SK-N-SH (cell line): ENCODE measurements around the gene TRMT44. TPM values are rescaled to one million over a fixed set of nuclear protein-coding genes. Genes with fewer than 3 reads are reported as not detected.

Source experiments
- CTCF ChIA-PET: fragments of 300-600, 350-600 bp; formaldehyde crosslinking; extraction: SDS; loops from one replicate; lab custom pipeline; 2021; lab: Yijun Ruan, JAX
- POLR2A ChIA-PET: fragments of 350-600 bp; sonication (Branson Sonifier 250); formaldehyde crosslinking; extraction: SDS; loops from one replicate; lab custom pipeline; 2020; ENCODE audit warnings: antibody characterized with exemption, inconsistent platforms; lab: Yijun Ruan, JAX
- DNase-seq: peaks from one replicate; pipeline ENCODE4 v3.0.0; 2012
- H2AFZ ChIP-seq: fragments of 200-600 bp; sonication (generic); 2 replicates; pipeline ENCODE4 v1.8.1; 2016; ENCODE audit warnings: antibody characterized with exemption, mild to moderate bottlenecking, low read depth
- H3F3A ChIP-seq: fragments of 200-600 bp; sonication (generic); replicated peaks from 2 replicates; pipeline ENCODE3; 2016; ENCODE audit warnings: antibody characterized with exemption, mild to moderate bottlenecking; ENCODE audit not compliant: insufficient read depth
- H3K27ac ChIP-seq, 2 experiments: fragments of 200-500 bp in 1 of 2; fragments of 200-600 bp in 1 of 2; sonication (Bioruptor generic) in 1 of 2; sonication (generic), shearing (Covaris generic) in 1 of 2; 2 replicates each; pipeline versions ENCODE4 v1.5.1 to v1.6.1; 2014 to 2016; ENCODE audit warnings: low read depth in 2 of 2, inconsistent platforms in 1 of 2, low read length in 1 of 2, mild to moderate bottlenecking in 1 of 2, mixed read lengths in 1 of 2
- H3K27me3 ChIP-seq: fragments of 200-600 bp; sonication (generic), shearing (Covaris generic); 2 replicates; pipeline ENCODE4 v1.6.1; 2016; ENCODE audit warnings: mixed run types; ENCODE audit not compliant: insufficient read depth
- H3K36me3 ChIP-seq, 2 experiments: fragments of 200-500 bp in 1 of 2; fragments of 200-600 bp in 1 of 2; sonication (Bioruptor generic) in 1 of 2; sonication (generic) in 1 of 2; replicated peaks in 1 of 2; 2 replicates each; pipeline versions ENCODE3 to v1.5.1; 2014 to 2016; ENCODE audit warnings: low read length in 1 of 2, mild to moderate bottlenecking in 1 of 2; ENCODE audit not compliant: insufficient read depth in 2 of 2, control insufficient read depth in 1 of 2
- H3K4me1 ChIP-seq, 2 experiments: fragments of 200-500 bp in 1 of 2; fragments of 200-600 bp in 1 of 2; sonication (Bioruptor generic) in 1 of 2; sonication (generic), shearing (Covaris generic) in 1 of 2; 2 replicates each; pipeline versions ENCODE4 v1.5.1 to v1.6.1; 2014 to 2016; ENCODE audit warnings: low read depth in 1 of 2, low read length in 1 of 2, mixed run types in 1 of 2; ENCODE audit not compliant: insufficient read depth in 2 of 2, control insufficient read depth in 1 of 2
- H3K4me2 ChIP-seq: fragments of 200-600 bp; sonication (generic), shearing (Covaris generic); 2 replicates; pipeline ENCODE4 v1.6.1; 2017; ENCODE audit warnings: mixed run types
- H3K4me3 ChIP-seq, 2 experiments: fragments of 200-500 bp in 1 of 2; fragments of 200-600 bp in 1 of 2; sonication (Bioruptor generic) in 1 of 2; sonication (generic), shearing (Covaris generic) in 1 of 2; 2 replicates each; pipeline versions ENCODE4 v1.5.1 to v1.8.1; 2014 to 2016; ENCODE audit warnings: low read depth in 2 of 2, inconsistent platforms in 1 of 2, low read length in 1 of 2, mild to moderate bottlenecking in 1 of 2, mixed read lengths in 1 of 2, moderate library complexity in 1 of 2
- H3K79me2 ChIP-seq: fragments of 200-600 bp; sonication (generic); 2 replicates; pipeline ENCODE4 v1.8.1; 2017; ENCODE audit warnings: mild to moderate bottlenecking; ENCODE audit not compliant: insufficient read depth
- H3K9ac ChIP-seq: fragments of 200-600 bp; sonication (generic); 2 replicates; pipeline ENCODE4 v1.6.1; 2017; ENCODE audit warnings: mixed run types
- H3K9me2 ChIP-seq: fragments of 200-600 bp; sonication (generic); 2 replicates; pipeline ENCODE4 v1.6.1; 2017; ENCODE audit warnings: mixed run types
- H3K9me3 ChIP-seq: fragments of 200-600 bp; sonication (generic); 2 replicates; pipeline ENCODE4 v1.6.1; 2017; ENCODE audit warnings: mixed run types, mild to moderate bottlenecking, moderate library complexity
- H4K20me1 ChIP-seq: fragments of 200-600 bp; sonication (generic); 2 replicates; pipeline ENCODE4 v1.6.1; 2017; ENCODE audit warnings: mild to moderate bottlenecking, mixed run types; ENCODE audit not compliant: insufficient read depth
- FOSL2 ChIP-seq: IDR thresholded peaks from 2 replicates; pipeline ENCODE4 v1.4.0; 2012; ENCODE audit warnings: low read depth, mild to moderate bottlenecking, moderate library complexity, borderline replicate concordance
- FOXM1 ChIP-seq: IDR thresholded peaks from 2 replicates; pipeline ENCODE4 v1.4.0; 2012; ENCODE audit warnings: low read depth, mild to moderate bottlenecking
- GABPA ChIP-seq: IDR thresholded peaks from 2 replicates; pipeline ENCODE4 v1.4.0; 2012; ENCODE audit warnings: low read depth, mild to moderate bottlenecking
- MXI1 ChIP-seq: IDR thresholded peaks from 2 replicates; pipeline ENCODE4 v1.6.1; 2012; ENCODE audit warnings: mild to moderate bottlenecking, low read depth, low read length, improper control_type of control experiment
- POLR2AphosphoS5 ChIP-seq: IDR thresholded peaks from 2 replicates; pipeline ENCODE4 v1.6.1; 2012; ENCODE audit warnings: low read depth, low read length
- RCOR1 ChIP-seq: fragments of 150-350 bp; IDR thresholded peaks from 2 replicates; pipeline ENCODE4 v1.6.1; 2017; ENCODE audit warnings: antibody characterized with exemption, low read length
- RXRA ChIP-seq: IDR thresholded peaks from 2 replicates; pipeline ENCODE4 v1.4.0; 2012; ENCODE audit warnings: low read depth, mild to moderate bottlenecking, borderline replicate concordance
- SIN3A ChIP-seq: IDR thresholded peaks from 2 replicates; pipeline ENCODE4 v1.6.1; 2012; ENCODE audit warnings: low read depth, mild to moderate bottlenecking, low read length, moderate library complexity, borderline replicate concordance
- SMC3 ChIP-seq: IDR thresholded peaks from 2 replicates; pipeline ENCODE4 v1.6.1; 2012; ENCODE audit warnings: low read depth, low read length, improper control_type of control experiment
- YY1 ChIP-seq: IDR thresholded peaks from 2 replicates; pipeline ENCODE4 v1.4.0; 2012; ENCODE audit warnings: low read depth, mild to moderate bottlenecking
- WGBS: methylation state at CpG from one replicate; pipeline ENCODE4 v1.1.6; 2017; ENCODE audit warnings: low lambda C conversion rate; 5-methylcytosine and 5-hydroxymethylcytosine counted together
- polyA plus RNA-seq, 3 experiments: library from polyadenylated mRNA; depleted of rRNA; stranded (reverse); fragments of >200 nt; gene quantifications; 2 replicates each; pipeline ENCODE4 v1.2.3, GENCODE V29; 2012
- TF ChIP-seq, protein P1 (sequence below): IDR thresholded peaks from 2 replicates; pipeline ENCODE4 v1.4.0; 2012; ENCODE audit warnings: low read depth, borderline replicate concordance
- TF ChIP-seq, protein P2 (sequence below): IDR thresholded peaks from 2 replicates; pipeline ENCODE4 v1.4.0; 2012; ENCODE audit warnings: low read depth, borderline replicate concordance
- TF ChIP-seq, protein P3 (sequence below): IDR thresholded peaks from 2 replicates; pipeline ENCODE4 v1.6.1; 2012; ENCODE audit warnings: mild to moderate bottlenecking, low read depth, low read length, moderate library complexity
- TF ChIP-seq, protein P4 (sequence below): fragments of 150-350 bp; IDR thresholded peaks from 2 replicates; pipeline ENCODE4 v1.6.1; 2017; ENCODE audit warnings: antibody characterized with exemption, low read length, low read depth, borderline replicate concordance
- TF ChIP-seq, protein P5 (sequence below): IDR thresholded peaks from 2 replicates; pipeline ENCODE4 v1.4.0; 2012; ENCODE audit warnings: low read depth
- TF ChIP-seq, protein P6 (sequence below): fragments of 150-350 bp; IDR thresholded peaks from 2 replicates; pipeline ENCODE4 v1.6.1; 2016; ENCODE audit warnings: mild to moderate bottlenecking, low read depth, low read length

The TRMT44 gene
- polyA plus RNA-seq, 1 of the 3 experiments (the other 2 are of a cell fraction), result 6.0 TPM

- peaks cover 18 to 62% of the 10 kb centered on the region in 2 experiments for H3K36me3 ChIP-seq
- no peaks in the 10 kb centered on the region for H4K20me1 ChIP-seq
- WGBS, result 97% methylated on average over 6 of the region's 6 CpGs
- no peaks in the 10 kb centered on the region for H3K79me2 ChIP-seq
- DNase-seq, result no peak
- H3K9me3 ChIP-seq, result no peaks in the 10 kb centered on the region
- no peak overlapping the region for H3K4me2 ChIP-seq
- H3K9ac ChIP-seq, result no peak overlapping the region
- no peaks in the 10 kb centered on the region for H3K9me2 ChIP-seq
- ChIA-PET POLR2A (no interaction called here), CTCF (no interaction called here)
- H3K4me3 ChIP-seq, result no peak overlapping the region
- no peak overlapping the region for H3K27ac ChIP-seq
- H3K4me1 ChIP-seq, result no peaks in the 10 kb centered on the region
- H2AFZ ChIP-seq, result no peak overlapping the region
- TF ChIP-seq, protein P1, sequence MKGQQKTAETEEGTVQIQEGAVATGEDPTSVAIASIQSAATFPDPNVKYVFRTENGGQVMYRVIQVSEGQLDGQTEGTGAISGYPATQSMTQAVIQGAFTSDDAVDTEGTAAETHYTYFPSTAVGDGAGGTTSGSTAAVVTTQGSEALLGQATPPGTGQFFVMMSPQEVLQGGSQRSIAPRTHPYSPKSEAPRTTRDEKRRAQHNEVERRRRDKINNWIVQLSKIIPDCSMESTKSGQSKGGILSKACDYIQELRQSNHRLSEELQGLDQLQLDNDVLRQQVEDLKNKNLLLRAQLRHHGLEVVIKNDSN, result no peak
- TF ChIP-seq, protein P2, sequence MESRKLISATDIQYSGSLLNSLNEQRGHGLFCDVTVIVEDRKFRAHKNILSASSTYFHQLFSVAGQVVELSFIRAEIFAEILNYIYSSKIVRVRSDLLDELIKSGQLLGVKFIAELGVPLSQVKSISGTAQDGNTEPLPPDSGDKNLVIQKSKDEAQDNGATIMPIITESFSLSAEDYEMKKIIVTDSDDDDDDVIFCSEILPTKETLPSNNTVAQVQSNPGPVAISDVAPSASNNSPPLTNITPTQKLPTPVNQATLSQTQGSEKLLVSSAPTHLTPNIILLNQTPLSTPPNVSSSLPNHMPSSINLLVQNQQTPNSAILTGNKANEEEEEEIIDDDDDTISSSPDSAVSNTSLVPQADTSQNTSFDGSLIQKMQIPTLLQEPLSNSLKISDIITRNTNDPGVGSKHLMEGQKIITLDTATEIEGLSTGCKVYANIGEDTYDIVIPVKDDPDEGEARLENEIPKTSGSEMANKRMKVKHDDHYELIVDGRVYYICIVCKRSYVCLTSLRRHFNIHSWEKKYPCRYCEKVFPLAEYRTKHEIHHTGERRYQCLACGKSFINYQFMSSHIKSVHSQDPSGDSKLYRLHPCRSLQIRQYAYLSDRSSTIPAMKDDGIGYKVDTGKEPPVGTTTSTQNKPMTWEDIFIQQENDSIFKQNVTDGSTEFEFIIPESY, result no peak
- no peak for TF ChIP-seq SIN3A
- no peaks in the 10 kb centered on the region for H3F3A ChIP-seq
- H3K27me3 ChIP-seq, result no peaks in the 10 kb centered on the region
Measured at GRCh38 chr4:8461616-8462015, 21.0 kb downstream of the TRMT44 start.

DNA sequence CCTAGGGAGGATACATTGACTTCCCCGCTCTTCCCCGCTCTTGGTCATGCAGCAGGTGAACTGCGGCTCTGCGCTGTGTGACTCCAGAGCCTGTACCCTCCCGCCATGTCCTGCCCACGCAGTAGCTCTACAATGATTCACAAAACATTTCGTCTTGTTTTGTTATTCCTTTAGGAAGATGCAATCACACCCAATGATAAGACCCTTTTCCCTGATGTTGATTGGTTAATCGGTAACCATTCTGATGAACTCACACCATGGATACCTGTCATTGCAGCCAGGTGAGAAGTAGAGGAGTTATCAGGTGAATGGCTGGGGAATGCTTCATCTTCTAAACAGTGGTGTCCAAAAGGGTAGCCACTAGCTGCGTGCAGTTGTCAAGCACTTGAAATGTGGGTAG, 23.2 kb downstream of the TRMT44 start:
- Histone ChIP-seq H3K4me1 (no peaks in the 10 kb centered on the region), H3K9ac (no peak overlapping the region), H4K20me1 (no peaks in the 10 kb centered on the region), H3F3A (peaks cover 5% of the 10 kb centered on the region), H2AFZ (no peak overlapping the region), H3K27ac (no peak overlapping the region), H3K4me2 (no peak overlapping the region), H3K79me2 (no peaks in the 10 kb centered on the region), H3K36me3 (peaks cover 13 to 63% of the 10 kb centered on the region in 2 experiments), H3K9me2 (no peaks in the 10 kb centered on the region), H3K4me3 (no peak overlapping the region), H3K9me3 (no peaks in the 10 kb centered on the region), H3K27me3 (no peaks in the 10 kb centered on the region)
- 98% methylated on average over 9 of the region's 9 CpGs for WGBS
- ChIA-PET POLR2A (no interaction called here), CTCF (no interaction called here)
- no peak for DNase-seq
- TF ChIP-seq, protein P2, result no peak
- TF ChIP-seq, protein P3, sequence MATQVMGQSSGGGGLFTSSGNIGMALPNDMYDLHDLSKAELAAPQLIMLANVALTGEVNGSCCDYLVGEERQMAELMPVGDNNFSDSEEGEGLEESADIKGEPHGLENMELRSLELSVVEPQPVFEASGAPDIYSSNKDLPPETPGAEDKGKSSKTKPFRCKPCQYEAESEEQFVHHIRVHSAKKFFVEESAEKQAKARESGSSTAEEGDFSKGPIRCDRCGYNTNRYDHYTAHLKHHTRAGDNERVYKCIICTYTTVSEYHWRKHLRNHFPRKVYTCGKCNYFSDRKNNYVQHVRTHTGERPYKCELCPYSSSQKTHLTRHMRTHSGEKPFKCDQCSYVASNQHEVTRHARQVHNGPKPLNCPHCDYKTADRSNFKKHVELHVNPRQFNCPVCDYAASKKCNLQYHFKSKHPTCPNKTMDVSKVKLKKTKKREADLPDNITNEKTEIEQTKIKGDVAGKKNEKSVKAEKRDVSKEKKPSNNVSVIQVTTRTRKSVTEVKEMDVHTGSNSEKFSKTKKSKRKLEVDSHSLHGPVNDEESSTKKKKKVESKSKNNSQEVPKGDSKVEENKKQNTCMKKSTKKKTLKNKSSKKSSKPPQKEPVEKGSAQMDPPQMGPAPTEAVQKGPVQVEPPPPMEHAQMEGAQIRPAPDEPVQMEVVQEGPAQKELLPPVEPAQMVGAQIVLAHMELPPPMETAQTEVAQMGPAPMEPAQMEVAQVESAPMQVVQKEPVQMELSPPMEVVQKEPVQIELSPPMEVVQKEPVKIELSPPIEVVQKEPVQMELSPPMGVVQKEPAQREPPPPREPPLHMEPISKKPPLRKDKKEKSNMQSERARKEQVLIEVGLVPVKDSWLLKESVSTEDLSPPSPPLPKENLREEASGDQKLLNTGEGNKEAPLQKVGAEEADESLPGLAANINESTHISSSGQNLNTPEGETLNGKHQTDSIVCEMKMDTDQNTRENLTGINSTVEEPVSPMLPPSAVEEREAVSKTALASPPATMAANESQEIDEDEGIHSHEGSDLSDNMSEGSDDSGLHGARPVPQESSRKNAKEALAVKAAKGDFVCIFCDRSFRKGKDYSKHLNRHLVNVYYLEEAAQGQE, result no peak
- TF ChIP-seq, protein P4, sequence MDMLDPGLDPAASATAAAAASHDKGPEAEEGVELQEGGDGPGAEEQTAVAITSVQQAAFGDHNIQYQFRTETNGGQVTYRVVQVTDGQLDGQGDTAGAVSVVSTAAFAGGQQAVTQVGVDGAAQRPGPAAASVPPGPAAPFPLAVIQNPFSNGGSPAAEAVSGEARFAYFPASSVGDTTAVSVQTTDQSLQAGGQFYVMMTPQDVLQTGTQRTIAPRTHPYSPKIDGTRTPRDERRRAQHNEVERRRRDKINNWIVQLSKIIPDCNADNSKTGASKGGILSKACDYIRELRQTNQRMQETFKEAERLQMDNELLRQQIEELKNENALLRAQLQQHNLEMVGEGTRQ, result no peak
- no peak for TF ChIP-seq RXRA
- no peak for TF ChIP-seq GABPA
- no peak for TF ChIP-seq RCOR1
- TF ChIP-seq YY1, result no peak
- no peak for TF ChIP-seq POLR2AphosphoS5
- TF ChIP-seq, protein P5, sequence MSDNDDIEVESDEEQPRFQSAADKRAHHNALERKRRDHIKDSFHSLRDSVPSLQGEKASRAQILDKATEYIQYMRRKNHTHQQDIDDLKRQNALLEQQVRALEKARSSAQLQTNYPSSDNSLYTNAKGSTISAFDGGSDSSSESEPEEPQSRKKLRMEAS, result no peak
- TF ChIP-seq MXI1, result no peak
- TF ChIP-seq FOSL2, result no peak
- no peak for TF ChIP-seq FOXM1
- TF ChIP-seq SMC3, result no peak
- TF ChIP-seq, protein P6, sequence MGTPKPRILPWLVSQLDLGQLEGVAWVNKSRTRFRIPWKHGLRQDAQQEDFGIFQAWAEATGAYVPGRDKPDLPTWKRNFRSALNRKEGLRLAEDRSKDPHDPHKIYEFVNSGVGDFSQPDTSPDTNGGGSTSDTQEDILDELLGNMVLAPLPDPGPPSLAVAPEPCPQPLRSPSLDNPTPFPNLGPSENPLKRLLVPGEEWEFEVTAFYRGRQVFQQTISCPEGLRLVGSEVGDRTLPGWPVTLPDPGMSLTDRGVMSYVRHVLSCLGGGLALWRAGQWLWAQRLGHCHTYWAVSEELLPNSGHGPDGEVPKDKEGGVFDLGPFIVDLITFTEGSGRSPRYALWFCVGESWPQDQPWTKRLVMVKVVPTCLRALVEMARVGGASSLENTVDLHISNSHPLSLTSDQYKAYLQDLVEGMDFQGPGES, result no peak
